GM12878 (cell line): Measurements from ENCODE around the gene ST6GALNAC3. TPM values are rescaled to one million over a fixed set of nuclear protein-coding genes. Genes with fewer than 3 reads are reported as not detected.

Experiments used
- ATAC-seq: fragments of 200-7000 bp; cut with Tn5 transposase; 3 replicates; pipeline ENCODE4 v1.9.1; 2020; ENCODE audit warnings: mild to moderate bottlenecking, moderate library complexity
- BruUV-seq: library from RNA; stranded (reverse); fragments of 400-500 nt; replicated peaks from 2 replicates; lab custom pipeline; 2021; lab: Mats Ljungman, UMichigan
- CTCF ChIA-PET: fragments of 300-600 bp; sonication (Branson Sonifier 250); formaldehyde crosslinking; extraction: SDS; loops from one replicate; lab custom pipeline; 2021; ENCODE audit warnings: inconsistent platforms; lab: Yijun Ruan, JAX
- POLR2A ChIA-PET: fragments of 350-600 bp; formaldehyde crosslinking; extraction: SDS; loops from one replicate; lab custom pipeline; 2021; ENCODE audit warnings: inconsistent platforms; lab: Charles Lee
- RAD21 ChIA-PET: fragments of 300-600 bp; sonication (Branson Sonifier 250); formaldehyde crosslinking; loops from one replicate; lab custom pipeline; 2023; ENCODE audit warnings: antibody characterized with exemption; ENCODE audit not compliant: unreplicated experiment; lab: Charles Lee
- SMC1A ChIA-PET: fragments of 300-600 bp; sonication (Branson Sonifier 250); formaldehyde crosslinking; loops from one replicate; lab custom pipeline; 2023; ENCODE audit not compliant: unreplicated experiment, uncharacterized antibody; lab: Charles Lee
- DNase-seq: peaks from one replicate; pipeline ENCODE4 v3.0.0-alpha.2; 2011; ENCODE audit warnings: low read depth, low spot score
- FAIRE-seq: peaks from 3 replicates; lab custom pipeline; 2011; peaks lifted over from hg19 to GRCh38; lab: Jason Lieb, UNC
- H2AFZ ChIP-seq: 2 replicates; pipeline ENCODE4 v1.6.0; 2011; ENCODE audit warnings: low read depth, low read length, control low read depth; ENCODE audit not compliant: control insufficient read depth
- H3K27ac ChIP-seq: 2 replicates; pipeline ENCODE4 v1.5.1; 2011; ENCODE audit warnings: control low read depth; ENCODE audit not compliant: control insufficient read depth, insufficient read depth
- H3K27me3 ChIP-seq, 2 experiments: replicated peaks in 1 of 2; 2 replicates each; pipeline versions ENCODE4 v1.6.0 to v1.6.1; 2011; ENCODE audit warnings: low read length in 1 of 2; ENCODE audit not compliant: control insufficient read depth in 2 of 2, insufficient read depth in 2 of 2
- H3K36me3 ChIP-seq, 2 experiments: 2 replicates each; pipeline ENCODE4 v1.5.1; 2011; ENCODE audit warnings: low read length in 1 of 2; ENCODE audit not compliant: control insufficient read depth in 2 of 2, insufficient read depth in 2 of 2
- H3K4me1 ChIP-seq: 2 replicates; pipeline ENCODE4 v1.6.1; 2011; ENCODE audit warnings: mild to moderate bottlenecking, low read length, moderate library complexity, mixed read lengths; ENCODE audit not compliant: control insufficient read depth, insufficient read depth
- H3K4me2 ChIP-seq: 2 replicates; pipeline ENCODE4 v1.6.0; 2011; ENCODE audit warnings: control low read depth; ENCODE audit not compliant: control insufficient read depth, insufficient read depth
- H3K4me3 ChIP-seq: fragments of 200-600 bp; sonication (generic); 2 replicates; pipeline ENCODE4 v1.5.1; 2016
- H3K79me2 ChIP-seq: 2 replicates; pipeline ENCODE4 v1.6.0; 2011; ENCODE audit warnings: low read length; ENCODE audit not compliant: control insufficient read depth, insufficient read depth
- H3K9ac ChIP-seq: 2 replicates; pipeline ENCODE4 v1.8.0; 2011; ENCODE audit warnings: low read length, control low read depth, mixed read lengths; ENCODE audit not compliant: control insufficient read depth, insufficient read depth
- H3K9me3 ChIP-seq: replicated peaks from 3 replicates; pipeline ENCODE4 v1.5.1; 2011; ENCODE audit warnings: mild to moderate bottlenecking, low read length; ENCODE audit not compliant: control insufficient read depth, insufficient read depth
- H4K20me1 ChIP-seq: 2 replicates; pipeline ENCODE4 v1.6.0; 2011; ENCODE audit not compliant: control insufficient read depth, insufficient read depth
- ASH2L ChIP-seq: fragments of 300-600, 200-600 bp; sonication (generic); IDR thresholded peaks from 2 replicates; pipeline ENCODE4 v1.6.1; 2017; ENCODE audit warnings: low read depth, mild to moderate bottlenecking, borderline replicate concordance
- ATF3 ChIP-seq: IDR thresholded peaks from 2 replicates; pipeline ENCODE4 v1.6.1; 2011; ENCODE audit warnings: low read depth, mild to moderate bottlenecking, low read length, moderate library complexity, borderline replicate concordance; ENCODE audit errors: extremely low read depth
- ATF7 ChIP-seq: fragments of 450-650 bp; IDR thresholded peaks from 2 replicates; pipeline ENCODE4 v1.6.1; 2016; ENCODE audit warnings: low read depth, mild to moderate bottlenecking
- BCLAF1 ChIP-seq: fragments of 450-650 bp; IDR thresholded peaks from 2 replicates; pipeline ENCODE4 v1.6.1; 2017; ENCODE audit warnings: antibody characterized with exemption, mild to moderate bottlenecking, moderate library complexity
- CREB1 ChIP-seq: IDR thresholded peaks from 2 replicates; pipeline ENCODE4 v1.6.1; 2012; ENCODE audit warnings: low read depth, mild to moderate bottlenecking, inconsistent platforms
- E4F1 ChIP-seq: fragments of 450-650 bp; IDR thresholded peaks from 2 replicates; pipeline ENCODE4 v1.6.1; 2018; ENCODE audit warnings: borderline replicate concordance, mild to moderate bottlenecking; ENCODE audit not compliant: partially characterized antibody
- EP300 ChIP-seq, 2 experiments: fragments of 150-350 bp in 1 of 2; IDR thresholded peaks; 2 replicates each; pipeline ENCODE4 v1.6.1; 2011 to 2012; ENCODE audit warnings: low read depth in 2 of 2, low read length in 2 of 2, borderline replicate concordance in 1 of 2, improper control_type of control experiment in 1 of 2, inconsistent platforms in 1 of 2; ENCODE audit not compliant: control insufficient read depth in 1 of 2
- EZH2 ChIP-seq: IDR thresholded peaks from 2 replicates; pipeline ENCODE4 v1.6.1; 2012; ENCODE audit warnings: low read depth, mild to moderate bottlenecking, control low read depth, inconsistent platforms, low read length, borderline replicate concordance; ENCODE audit not compliant: control insufficient read depth
- FOXM1 ChIP-seq: IDR thresholded peaks from 2 replicates; pipeline ENCODE4 v1.6.1; 2012; ENCODE audit warnings: low read depth, mild to moderate bottlenecking, inconsistent platforms, low read length, moderate library complexity
- IRF4 ChIP-seq: IDR thresholded peaks from 2 replicates; pipeline ENCODE4 v1.6.1; 2011; ENCODE audit warnings: low read depth, low read length
- MLLT1 ChIP-seq: fragments of 450-650 bp; IDR thresholded peaks from 2 replicates; pipeline ENCODE4 v1.6.1; 2016; ENCODE audit warnings: mild to moderate bottlenecking
- TAF1 ChIP-seq: IDR thresholded peaks from 2 replicates; pipeline ENCODE4 v1.6.1; 2011; ENCODE audit warnings: mild to moderate bottlenecking, low read depth, low read length, borderline replicate concordance
- TCF12 ChIP-seq: IDR thresholded peaks from 2 replicates; pipeline ENCODE4 v1.6.1; 2011; ENCODE audit warnings: low read depth, mild to moderate bottlenecking, low read length
- TCF3 ChIP-seq: IDR thresholded peaks from 2 replicates; pipeline ENCODE4 v1.6.1; 2012; ENCODE audit warnings: low read depth, mild to moderate bottlenecking, low read length, borderline replicate concordance; ENCODE audit not compliant: insufficient read depth
- ZSCAN29 ChIP-seq: fragments of 450-650 bp; IDR thresholded peaks from 2 replicates; pipeline ENCODE4 v1.6.1; 2017; ENCODE audit warnings: mild to moderate bottlenecking, moderate library complexity
- WGBS: methylation state at CpG from one replicate; pipeline ENCODE4 v1.1.6; 2016; ENCODE audit warnings: low lambda C conversion rate; ENCODE audit not compliant: insufficient replicate concordance, insufficient coverage; ENCODE audit errors: missing lambda C conversion rate; 5-methylcytosine and 5-hydroxymethylcytosine counted together
- in situ Hi-C: fragments of 300-500 bp; cut with MboI; formaldehyde crosslinking; loops from 9 replicates; pipeline ENCODE4 v1.14.3; 2018; ENCODE audit warnings: mixed read lengths
- intact Hi-C: fragments of 100-400 bp; cut with micrococcal nuclease; formaldehyde crosslinking; loops from one replicate; pipeline ENCODE4 v1.14.2; 2022; ENCODE audit not compliant: unreplicated experiment
- polyA plus RNA-seq, 11 experiments: library from polyadenylated mRNA; depleted of rRNA in 4 of 11; unstranded in 6 of 11; stranded (reverse) in 5 of 11; fragments of >200 nt; fragmentation: Nextera tagmentation in 4 of 11; fragmentation: Illumina TruSeq in 1 of 11; extraction: Ambion mirVana in 4 of 11; extraction: Trizol in 1 of 11; gene quantifications; 1 replicate in 1 of 11; 2 replicates in 10 of 11; pipeline versions ENCODE4 v1.2.1 to v1.2.3, GENCODE V29; 2011 to 2016; ENCODE audit warnings: inconsistent platforms in 2 of 11, missing spikeins in 2 of 11, low read depth in 1 of 11
- total RNA-seq, 4 experiments: library from RNA; depleted of rRNA in 3 of 4; stranded (reverse); fragments of >200 nt in 3 of 4; fragmentation: Illumina TruSeq in 1 of 4; extraction: Trizol in 1 of 4; gene quantifications; 2 replicates each; pipeline versions ENCODE4 v1.2.1 to v1.2.3, GENCODE V29; 2013 to 2021

ST6GALNAC3 gene
- total and polyA plus RNA-seq, 10 of the 15 experiments (the other 5 are each of a cell fraction or from before 2014, with no cell fraction given): 0.04 to 0.68 (median 0.18) TPM; not detected in 3

- H3K4me3 ChIP-seq: no peak overlapping the region
- H2AFZ ChIP-seq: no peak overlapping the region
- in situ Hi-C loops (no loop called here), intact Hi-C loops (no loop called here)
- BruUV-seq: no TSS peak
- no peak for ATAC-seq
- no peak for FAIRE-seq
- H3K79me2 ChIP-seq: no peaks in the 10 kb centered on the region
- DNase-seq: no peak
- H3K9ac ChIP-seq: no peak overlapping the region
- no peaks in the 10 kb centered on the region for H4K20me1 ChIP-seq
- no peaks in the 10 kb centered on the region for H3K9me3 ChIP-seq
- H3K36me3 ChIP-seq: no peaks in the 10 kb centered on the region
- ChIA-PET SMC1A (interaction anchor here (0.7 to 1.8 kb wide), 3 partner anchors 17 to 511 kb away, joined by 3 to 4 read pairs (median 4); no protein-coding TSS in a partner anchor), POLR2A (no interaction called here), CTCF (no interaction called here), RAD21 (no interaction called here)
- H3K27me3 ChIP-seq: no peaks in the 10 kb centered on the region
- no peaks in the 10 kb centered on the region for H3K4me1 ChIP-seq
- H3K4me2 ChIP-seq: no peak overlapping the region
- H3K27ac ChIP-seq: no peak overlapping the region
- WGBS: 29% methylated on average over 3 of the region's 3 CpGs
- TF ChIP-seq ASH2L (no peak), E4F1 (no peak), ATF3 (no peak), EZH2 (no peak), CREB1 (no peak), TCF12 (no peak), BCLAF1 (no peak), IRF4 (no peak), ATF7 (no peak), TAF1 (no peak), TCF3 (no peak), MLLT1 (no peak), ZSCAN29 (no peak), FOXM1 (no peak), EP300 (IDR thresholded peaks at IDR 0.05; ENCODE audit: borderline replicate concordance in 1 of 2, control insufficient read depth in 1 of 2, low read depth in 2 of 2, low read length in 2 of 2) (no peak)
Measured at GRCh38 chr1:76615253-76616035, 540.9 kb downstream of the ST6GALNAC3 start.
